Measurements from ENCODE around the gene CTSH.
"Not testable (repeated sequence)": the region's sequence is repeated elsewhere in the genome, so short reads cannot be mapped to it uniquely, and the experiment has no call there.

Gene CTSH

DNA sequence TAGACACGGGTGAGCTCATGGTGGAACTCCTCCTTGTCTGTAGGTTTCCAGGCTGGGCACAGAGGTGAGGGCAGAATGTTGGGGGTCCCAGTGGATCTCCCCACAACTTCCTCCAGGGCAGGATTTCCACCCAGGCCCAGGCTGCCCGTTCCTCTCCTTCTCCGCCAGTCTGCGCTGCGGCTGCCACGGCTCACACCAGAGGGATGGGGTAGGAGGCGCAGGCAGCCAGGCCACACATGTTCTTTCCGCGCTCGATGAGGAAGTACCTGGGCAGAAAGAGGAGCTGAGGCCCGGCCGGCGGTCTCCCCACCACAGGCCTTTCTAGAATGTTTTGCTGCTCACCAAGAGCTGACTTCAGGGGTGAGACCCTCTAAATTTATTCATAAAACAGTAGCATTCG is 22.9 kb downstream of the CTSH start:
- DNase-seq = no peak

DNA sequence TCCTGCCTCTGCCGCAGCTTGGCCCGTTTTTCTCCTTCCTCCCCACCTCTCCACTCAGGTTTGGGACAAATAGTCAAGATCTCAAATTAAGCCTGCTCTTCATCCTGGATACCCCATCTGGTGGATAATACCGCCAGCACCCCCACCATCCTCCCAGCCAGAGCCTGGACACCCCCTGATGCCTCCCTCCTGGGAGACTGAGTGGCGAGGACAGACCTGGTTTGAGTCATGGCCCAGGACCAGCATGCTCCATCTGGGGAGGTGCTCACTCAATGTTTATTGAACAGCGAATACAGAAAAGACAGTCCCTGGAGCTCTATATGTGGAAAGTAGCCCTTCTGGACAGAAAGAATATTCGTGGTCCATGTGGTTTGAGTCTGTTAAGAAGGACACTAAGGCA is 23.3 kb downstream of the CTSH start:
- no peak for DNase-seq

DNA sequence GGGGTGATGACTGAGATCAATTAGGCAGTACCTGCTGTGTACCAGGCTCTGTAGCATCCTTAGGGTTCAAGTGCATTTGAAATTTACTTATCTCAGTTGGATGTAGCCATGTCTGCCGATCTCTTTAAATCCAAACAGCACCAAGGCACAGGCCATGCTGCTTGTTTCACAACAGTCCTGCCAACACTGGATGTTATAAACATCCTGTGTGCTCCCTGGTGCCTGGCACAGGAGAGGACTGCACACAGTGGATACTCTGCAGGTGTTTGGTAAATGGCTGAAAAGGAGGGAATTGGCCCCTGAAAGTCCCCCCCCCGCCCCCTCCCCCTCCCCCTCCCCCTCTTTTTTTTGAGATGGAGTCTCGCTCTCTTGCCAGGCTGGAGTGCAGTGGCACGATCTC is 27.0 kb downstream of the CTSH start:
- DNase-seq = no peak

DNA sequence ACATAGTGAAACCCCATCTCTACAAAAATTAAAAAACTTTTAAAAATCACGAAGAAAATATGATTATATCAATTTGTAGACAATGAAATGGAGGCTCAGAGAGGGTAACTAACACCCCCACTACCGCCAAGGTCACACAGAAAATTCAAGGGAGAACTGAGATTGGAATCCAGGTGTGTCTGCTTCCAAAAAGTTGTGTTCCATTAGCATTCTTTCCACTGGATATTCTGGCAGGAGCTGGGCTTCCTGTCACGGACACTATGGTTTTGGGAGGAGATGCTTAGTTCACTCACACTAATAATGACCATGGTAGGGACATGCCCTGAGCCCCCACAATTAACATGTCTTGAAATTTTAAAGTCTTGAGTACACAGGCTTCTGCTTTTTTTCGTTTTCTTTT is 28.8 kb downstream of the CTSH start:
- DNase-seq = no peak

DNA sequence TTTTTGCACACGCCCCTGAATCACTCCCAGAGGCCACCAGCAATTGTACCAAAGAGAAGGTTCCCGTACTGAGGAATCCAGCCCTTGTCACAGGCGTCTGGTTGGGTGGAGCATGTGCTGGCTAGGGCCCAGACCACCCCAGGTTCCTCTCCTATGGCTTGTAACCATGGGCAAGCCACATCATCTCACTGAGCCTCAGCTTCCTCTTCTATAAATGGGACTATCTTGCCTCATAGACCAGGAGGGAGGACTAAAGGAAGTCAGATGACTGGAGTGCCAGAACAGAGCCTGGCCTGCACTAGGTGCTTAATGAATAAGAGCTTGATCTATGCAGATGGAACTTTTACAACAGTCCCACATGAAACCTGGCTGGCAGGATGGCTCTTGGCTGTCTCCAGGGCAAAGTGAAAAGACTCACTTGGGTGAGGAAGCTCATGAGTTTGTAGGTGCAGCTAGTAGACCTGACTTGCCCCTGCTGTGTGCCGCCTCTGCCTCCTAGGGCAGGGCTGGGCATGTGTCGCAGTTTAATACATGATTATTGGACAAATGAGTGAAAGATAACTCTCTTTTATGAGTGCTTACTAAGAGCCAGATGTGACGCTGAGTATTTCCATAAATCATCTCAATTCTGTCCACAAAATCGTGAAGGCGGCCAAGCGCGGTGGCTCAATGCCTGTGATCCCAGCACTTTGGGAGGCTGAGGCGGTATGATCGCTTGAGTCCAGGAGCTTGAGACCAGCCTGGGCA is 29.3 kb downstream of the CTSH start:
- DNase-seq = no peak

DNA sequence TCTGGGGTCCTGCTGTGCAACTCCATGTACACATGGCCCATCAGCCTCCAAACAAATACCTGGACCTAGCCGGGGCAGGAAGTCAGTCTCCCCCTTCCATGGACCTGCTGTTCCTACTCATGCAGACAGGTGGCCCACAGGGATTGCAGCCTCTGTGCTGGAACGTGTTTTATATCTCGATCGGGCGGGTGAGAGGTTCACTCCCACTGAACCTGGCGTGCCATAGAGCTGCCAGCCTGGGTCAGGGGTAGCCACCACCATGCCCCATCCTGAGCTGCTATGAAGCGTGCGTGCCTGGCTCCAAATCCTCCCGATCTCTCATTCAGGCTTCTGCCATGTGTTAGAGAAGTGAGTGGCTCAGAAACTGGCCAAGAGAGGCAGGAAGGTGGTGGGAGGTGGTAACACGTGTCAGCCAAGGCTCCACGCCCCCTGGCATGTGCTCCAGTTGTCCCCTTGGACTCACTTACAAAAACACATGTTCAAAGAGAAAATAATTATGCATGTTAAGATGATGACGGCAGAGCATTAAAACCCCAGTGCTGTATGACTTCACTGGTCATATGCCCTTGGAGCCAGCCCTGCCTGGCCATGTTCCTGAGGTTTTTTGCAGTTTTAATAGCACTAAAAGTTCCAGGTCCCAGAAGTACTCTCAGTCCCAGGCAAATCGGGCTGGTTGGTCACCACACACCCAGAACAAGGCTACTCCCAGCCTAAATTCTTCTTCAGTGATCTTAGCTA is 30.6 kb downstream of the CTSH start:
- peak; percentile 47 for DNase-seq

DNA sequence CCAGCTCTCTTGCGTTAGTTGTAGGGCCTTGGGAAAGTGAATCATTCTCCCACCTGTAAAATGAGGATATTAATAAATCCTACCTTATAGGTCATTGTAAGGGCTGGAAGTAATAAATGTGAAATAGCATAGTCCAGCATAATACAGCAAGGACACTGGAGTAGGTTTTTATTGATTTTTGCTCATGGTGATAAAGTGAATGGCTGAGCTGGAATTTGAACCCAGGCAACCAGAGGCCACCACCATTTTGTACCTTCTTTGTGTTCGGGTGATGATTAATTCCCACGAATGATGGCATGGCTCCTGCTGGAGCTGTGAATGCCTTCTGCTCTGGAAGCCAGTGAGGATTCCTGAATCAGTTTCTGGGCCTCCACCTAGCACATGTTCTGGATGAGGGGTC is 31.8 kb downstream of the CTSH start:
- no peak for DNase-seq

DNA sequence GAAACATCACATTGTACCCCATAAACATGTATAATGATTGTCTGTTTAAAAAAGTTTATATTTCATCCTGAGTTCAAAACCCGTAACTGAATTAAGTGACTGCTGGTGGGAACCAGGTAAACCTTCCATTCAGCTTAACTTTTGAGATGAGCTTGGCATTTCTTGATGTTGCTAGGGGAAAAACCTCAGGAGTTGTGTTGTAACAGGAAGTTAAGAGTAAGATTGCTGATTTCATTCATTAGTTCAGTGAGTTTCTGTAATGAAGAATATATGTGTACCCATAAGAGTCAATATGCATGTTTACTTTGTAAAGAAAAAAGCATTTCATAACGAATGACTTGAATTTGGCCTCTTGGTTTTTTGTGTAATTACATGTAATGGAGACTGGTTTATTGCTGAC is 32.5 kb downstream of the CTSH start:
- no peak for DNase-seq

DNA sequence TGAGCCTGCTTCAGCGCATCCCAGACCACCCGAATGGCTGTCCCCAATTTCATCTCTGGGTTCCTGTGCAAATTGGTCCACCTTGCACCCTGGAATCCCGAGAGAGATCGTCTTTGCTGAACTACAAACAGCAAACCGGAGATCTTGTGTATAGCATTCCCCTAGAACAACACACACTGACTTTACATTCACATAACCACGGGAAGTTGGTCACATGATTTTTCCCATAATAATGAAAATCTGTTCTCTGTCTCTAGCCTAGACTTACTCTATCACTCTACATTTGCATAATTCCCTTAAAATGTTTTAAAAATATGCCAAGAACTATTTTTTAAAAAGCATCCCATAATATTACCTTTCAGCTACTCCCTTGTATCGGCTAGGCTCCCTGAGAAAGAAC is 34.6 kb downstream of the CTSH start:
- no peak for DNase-seq

DNA sequence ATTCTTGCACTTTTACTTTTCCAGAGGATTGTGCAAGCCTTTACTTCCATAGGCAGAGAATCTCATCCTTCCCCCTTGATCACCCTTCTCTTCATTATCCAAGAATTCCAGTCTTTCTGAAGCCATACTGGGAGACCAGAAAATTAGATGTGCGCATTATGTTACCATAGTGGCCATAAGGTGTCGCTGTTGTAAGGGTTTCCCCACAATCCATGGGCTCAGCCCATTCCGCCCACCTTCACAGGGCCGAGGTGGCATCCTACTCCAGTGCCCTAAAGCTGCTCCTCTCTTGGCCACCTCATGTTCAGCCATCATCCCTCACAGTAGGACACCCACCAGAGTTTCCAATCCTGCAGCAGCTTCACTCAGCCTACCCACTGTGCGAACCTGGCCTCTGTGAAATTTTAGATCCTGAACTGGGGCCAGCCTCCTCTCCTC is 35.0 kb downstream of the CTSH start:
- peak; percentile 81 for DNase-seq

DNA sequence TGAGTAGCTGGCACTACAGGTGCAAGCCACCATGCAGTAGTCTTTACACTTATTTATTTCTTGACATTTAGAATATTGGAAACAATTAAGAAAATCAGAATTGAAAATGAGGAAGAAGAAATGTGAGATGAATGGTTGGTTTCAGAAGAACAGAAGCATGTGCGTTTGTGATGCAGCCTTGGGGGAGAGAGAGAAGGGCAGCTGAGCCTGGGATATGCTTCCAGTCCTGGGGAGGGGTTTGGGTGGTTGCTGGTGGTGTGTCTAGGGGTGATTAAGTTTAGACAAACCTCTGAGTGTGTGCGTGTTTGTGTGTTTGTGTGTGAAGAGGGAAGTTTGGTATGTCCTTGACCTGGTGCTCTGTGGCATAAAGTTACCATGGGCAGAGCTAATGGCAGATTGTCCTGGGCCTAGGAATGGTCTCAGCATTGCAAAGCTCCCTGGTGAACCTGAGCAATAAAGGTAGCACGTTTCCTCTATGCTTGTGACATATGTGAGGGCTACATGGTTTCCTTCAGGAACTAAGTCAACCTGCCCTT is 35.6 kb downstream of the CTSH start:
- no peak for DNase-seq

DNA sequence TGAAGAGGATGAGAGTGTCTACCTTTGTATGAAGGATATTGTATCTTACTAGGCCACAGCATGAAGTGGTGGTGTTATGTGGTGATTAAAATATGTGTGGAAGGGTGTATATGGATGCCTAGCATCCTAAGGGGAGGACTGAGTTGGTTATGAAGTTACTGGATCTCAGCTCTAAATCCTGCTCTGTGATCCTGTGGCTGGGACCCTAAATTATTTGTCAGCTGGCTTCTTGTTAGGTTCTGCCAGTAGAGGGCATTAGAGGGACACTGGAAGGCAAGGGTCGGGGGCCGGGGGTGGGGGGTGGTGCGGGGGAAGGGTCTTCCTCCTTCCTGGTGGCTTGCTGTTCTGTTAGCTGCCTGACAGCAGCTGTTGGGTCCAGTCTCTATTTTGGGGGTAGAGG is 37.3 kb downstream of the CTSH start:
- DNase-seq = peak; percentile 77

DNA sequence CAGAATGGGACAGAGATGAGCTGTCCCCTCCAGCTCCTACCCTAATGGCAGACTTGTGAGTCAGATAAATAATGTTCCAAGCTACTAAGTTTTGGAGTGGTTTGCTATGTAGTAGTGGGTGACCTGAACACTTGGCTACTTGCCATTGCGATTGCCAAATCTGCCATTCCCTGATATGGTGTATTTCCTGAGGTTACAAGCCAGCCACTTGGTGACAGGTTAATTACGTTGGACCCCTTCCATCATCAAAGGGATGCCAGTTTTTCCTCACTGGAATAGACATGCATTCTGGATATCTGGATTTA is 38.6 kb downstream of the CTSH start:
- DNase-seq = no peak

DNA sequence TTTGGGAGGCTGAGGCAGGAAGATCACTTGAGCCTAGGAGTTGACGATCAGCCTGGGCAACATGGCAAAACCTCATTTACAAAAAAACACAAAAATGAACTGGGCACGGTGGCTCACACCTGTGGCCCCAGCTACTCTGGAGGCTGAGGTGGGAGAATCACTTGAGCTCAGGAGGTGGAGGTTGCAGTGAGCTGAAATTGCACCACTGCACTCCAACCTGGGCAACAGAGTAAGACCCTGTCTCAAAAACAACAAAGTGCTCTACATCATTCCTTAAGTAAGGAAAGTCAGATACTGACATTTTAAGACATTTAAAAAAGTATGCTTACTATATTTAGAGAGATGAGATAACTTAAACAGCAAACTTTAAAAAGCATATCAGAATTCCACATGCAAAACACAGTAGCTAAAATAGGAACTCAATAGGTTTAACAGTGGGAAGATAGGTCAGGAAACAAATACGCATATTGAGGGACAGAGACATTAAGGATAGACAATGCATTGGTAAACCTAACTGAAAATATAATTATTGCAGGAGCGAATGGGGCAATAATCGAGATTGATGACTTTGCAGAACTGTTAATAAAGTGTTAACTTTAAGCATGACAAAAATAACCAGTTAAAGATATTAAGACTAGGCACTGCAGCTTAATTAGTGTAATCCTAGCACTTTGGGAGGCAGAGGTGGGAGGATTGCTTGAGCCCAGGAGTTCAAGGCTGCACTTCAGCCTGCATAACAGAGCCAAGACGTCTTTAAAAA is 40.1 kb downstream of the CTSH start:
- DNase-seq = no peak

DNA sequence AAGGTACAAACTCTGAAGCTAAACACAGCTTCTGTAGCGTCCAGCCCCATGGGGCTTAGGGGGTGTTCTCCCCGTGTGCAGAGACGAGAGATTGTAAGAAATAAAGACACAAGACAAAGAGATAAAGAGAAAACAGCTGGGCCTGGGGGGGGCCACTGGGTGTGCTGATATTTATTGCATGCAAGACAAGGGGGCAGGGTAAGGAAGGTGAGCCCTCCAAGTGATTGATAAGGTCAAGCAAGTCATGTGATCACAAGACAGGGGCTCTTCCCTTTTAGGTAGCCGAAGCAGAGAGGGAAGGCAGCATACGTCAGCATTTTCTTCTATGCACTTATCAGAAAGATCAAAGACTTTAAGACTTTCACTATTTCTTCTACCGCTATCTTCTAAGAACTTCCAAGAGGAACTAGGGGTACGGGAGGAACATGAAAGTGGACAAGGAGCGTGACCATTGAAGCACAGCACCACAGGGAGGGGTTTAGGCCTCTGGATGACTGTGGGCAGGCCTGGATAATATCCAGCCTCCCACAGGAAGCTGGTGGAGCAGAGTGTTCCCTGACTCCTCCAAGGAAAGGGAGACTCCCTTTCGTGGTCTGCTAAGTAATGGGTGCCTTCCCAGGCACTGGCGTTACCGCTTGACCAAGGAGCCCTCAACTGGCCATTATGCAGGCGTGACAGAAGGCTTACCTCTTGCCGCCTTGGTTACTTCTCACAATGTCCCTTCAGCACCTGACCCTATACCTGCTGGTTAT is 42.4 kb downstream of the CTSH start:
- not testable (repeated sequence) for DNase-seq

DNA sequence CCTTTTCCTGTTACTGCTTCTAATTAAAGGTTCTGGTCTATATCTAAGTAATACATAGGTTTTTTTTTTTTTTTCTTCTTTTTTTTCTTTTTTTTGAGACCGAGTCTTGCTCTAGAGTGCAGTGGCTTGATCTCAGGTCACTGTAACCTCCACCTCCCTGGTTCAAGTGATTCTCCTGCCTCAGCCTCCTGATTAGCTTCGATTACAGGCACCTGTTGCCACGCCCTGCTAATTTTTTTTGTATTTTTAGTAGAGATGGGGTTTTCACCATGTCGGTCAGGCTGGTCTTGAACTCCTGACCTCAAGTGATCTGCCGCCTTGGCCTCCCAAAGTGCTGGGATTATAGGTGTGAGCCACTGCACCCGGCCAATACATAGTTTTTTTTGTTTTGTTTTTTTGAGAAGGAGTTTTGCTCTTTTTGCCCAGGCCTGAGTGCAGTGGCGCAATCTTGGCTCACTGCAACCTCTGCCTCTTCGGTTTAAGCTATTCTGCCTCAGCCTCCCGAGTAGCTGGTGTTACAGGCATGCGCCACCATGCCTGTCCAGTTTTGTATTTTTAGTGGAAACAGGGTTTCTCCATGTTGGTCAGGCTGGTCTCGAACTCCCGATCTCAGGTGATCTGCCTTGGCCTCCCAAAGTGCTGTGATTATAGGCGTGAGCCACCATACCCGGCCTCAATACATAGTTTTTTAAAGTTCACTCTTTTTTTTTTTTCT is 43.9 kb downstream of the CTSH start:
- not testable (repeated sequence) for DNase-seq

DNA sequence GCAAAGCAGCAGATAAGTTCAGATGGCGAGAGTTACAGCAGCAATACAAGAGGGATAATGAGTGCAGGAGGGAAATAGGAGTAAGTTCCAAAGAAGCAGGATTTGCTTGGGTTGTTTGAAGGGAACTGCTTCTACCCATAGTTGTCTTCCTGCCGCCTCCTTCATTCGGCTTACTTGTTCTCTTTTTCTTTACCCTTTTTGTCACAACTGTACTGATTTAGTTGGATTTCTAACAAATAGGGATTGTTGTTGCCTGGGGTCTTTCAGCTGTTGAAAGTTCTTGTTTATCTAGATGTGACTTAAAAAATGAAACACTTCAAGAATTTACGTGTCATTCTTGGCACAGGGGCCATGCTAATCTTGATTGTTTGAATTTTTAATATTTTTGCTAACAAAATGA is 46.3 kb downstream of the CTSH start:
- DNase-seq = no peak

DNA sequence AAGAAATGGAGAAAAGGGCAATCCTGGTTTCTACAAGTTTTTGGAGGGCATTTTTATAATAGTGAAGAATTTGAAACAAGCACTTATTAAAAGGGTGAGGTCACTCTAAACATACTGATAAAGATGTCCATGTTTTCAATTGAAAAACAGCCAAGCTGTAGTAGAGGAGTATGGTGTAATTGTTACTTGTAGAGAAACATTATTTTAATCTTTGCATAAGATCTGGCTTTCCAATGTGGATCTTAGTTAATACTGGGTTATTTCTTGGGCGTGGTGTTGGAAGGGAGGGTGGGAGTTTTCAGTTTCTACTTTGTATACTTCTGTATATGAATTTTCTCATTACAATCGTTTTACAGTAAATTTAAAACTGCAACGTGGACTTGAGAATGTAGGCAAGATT is 49.4 kb downstream of the CTSH start:
- no peak for DNase-seq

DNA sequence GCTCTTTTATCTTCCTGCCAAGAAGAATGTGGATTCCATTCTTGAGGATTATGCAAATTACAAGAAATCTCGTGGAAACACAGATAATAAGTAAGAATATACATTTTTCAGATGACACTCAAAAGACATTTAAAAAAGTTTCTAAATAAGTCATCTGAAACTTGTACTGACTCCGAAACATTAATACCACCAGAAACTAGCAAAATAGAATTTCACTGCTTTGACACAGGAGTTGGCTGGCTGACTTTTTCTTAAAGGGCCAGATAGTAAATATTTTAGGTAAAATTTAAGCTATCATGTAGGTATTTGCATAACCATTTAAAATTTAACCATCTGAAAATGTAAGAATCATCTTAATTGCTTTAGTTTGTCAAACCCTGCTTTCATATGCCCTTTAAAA is 51.3 kb downstream of the CTSH start:
- DNase-seq = no peak

DNA sequence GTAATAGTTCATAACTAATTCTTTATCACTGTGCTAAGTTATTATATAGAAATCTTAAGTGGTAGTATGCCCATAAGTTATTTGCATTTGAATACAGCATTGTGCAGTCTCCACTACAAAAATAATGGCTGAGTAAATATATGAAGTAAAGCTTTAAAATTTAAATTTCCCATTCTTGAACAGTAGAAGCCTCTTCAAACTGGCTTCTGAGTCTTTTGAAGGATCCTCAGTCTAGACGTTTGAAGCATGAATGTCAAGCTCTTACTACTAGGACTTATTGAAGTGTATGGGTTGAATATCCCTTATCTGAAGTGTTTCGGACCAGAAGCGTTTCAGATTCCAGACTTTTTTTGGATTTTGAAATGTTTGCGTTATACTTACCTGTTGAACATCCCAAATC is 55.8 kb downstream of the CTSH start:
- DNase-seq = no peak

DNA sequence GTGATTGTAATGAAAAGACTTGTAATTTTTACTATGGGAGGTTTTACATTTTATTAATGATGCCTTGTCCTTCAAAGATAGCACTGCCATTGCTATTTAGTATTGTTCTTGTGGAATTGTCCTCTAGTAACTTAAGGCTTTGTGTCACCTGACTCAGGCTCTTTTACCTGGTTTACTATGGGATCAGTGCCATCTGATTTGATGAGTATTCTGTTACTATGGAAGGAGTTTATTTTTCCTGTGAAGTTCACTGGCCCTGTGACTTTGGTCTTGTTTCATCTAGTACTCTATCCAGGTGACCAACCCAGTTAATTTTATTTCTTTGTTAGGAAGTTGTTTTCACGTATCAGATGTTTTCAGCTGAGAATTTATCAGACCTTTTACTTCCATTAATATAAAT is 63.2 kb downstream of the CTSH start:
- DNase-seq = no peak

DNA sequence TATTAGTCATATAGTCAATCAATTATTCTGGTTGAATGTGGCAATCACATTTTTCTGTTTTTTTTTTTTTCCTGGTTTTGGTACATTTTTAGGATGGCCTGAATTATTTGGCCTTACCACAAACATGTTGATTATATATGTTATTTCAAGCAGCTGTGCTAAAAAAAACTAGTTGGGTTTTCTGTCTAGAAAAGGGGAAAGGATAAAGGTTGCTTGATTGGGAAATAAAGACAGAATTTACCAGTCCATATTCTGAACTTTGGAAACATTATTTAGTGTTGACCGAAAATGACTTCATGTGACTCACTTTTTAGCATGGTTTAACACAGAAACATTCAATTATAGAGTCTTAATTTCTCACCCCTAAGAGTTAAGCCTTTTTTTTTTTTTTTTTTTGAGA is 64.0 kb downstream of the CTSH start:
- DNase-seq = no peak

DNA sequence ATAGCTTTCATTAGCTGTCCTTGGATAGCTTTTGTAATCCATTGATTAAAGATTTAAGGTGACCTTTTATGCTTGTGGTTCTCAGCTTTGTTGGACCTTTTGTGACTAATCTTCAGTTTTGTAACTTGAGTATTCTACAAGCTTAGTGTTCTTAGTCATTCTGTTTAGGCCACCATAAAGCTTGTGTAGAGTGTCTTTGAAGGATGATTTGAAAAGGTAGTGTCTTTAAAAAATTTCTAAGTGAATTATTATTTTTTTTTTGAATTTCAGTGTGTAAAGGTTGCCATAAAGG is 64.7 kb downstream of the CTSH start:
- peak; percentile 56 for DNase-seq

Measured in NCI-H82 (cell line).